H4 (cell line): ENCODE results near the gene PHACTR3. TPM values are rescaled to one million over a fixed set of nuclear protein-coding genes. Genes with fewer than 3 reads are reported as not detected.

Source experiments
- DNase-seq: peaks from one replicate; pipeline ENCODE4 v3.0.0-alpha.2; 2015; ENCODE audit warnings: low spot score
- total RNA-seq: library from RNA; depleted of rRNA; stranded (reverse); fragments of >200 nt; shearing (Covaris generic); gene quantifications from 2 replicates; pipeline ENCODE4 v1.2.3, GENCODE V29; 2014

PHACTR3 gene
- total RNA-seq, 1 experiment from 2014 or later, result 0.29 TPM

- DNase-seq, result no peak
These were observed 126.4 kb downstream of the PHACTR3 start for GRCh38 chr20:59730722-59731121.

GRCh38 chr20:59731376-59731775 is 127.0 kb downstream of the PHACTR3 start:
- DNase-seq, result no peak

GRCh38 chr20:59733351-59733750 is 129.0 kb downstream of the PHACTR3 start:
- DNase-seq, result no peak

GRCh38 chr20:59735486-59735885 is 131.1 kb downstream of the PHACTR3 start:
- no peak for DNase-seq

- DNase-seq, result no peak
These were observed 131.6 kb downstream of the PHACTR3 start for GRCh38 chr20:59735917-59736316.

GRCh38 chr20:59736366-59736765 is 132.0 kb downstream of the PHACTR3 start:
- no peak for DNase-seq

GRCh38 chr20:59737073-59737666 is 132.8 kb downstream of the PHACTR3 start:
- DNase-seq, result no peak

GRCh38 chr20:59737816-59738215 is 133.5 kb downstream of the PHACTR3 start:
- DNase-seq, result no peak

- DNase-seq, result no peak
These were observed 134.5 kb downstream of the PHACTR3 start for GRCh38 chr20:59738851-59739250.

- DNase-seq, result no peak
These were observed 136.3 kb downstream of the PHACTR3 start for GRCh38 chr20:59740621-59741020.

GRCh38 chr20:59741073-59741472 is 136.7 kb downstream of the PHACTR3 start:
- DNase-seq, result no peak

- DNase-seq, result no peak
These were observed 138.2 kb downstream of the PHACTR3 start for GRCh38 chr20:59742351-59743095.

GRCh38 chr20:59743308-59743707 is 139.0 kb downstream of the PHACTR3 start:
- DNase-seq, result no peak

GRCh38 chr20:59743767-59744485 is 139.6 kb downstream of the PHACTR3 start:
- no peak for DNase-seq

- DNase-seq, result no peak
These were observed 140.4 kb downstream of the PHACTR3 start for GRCh38 chr20:59744756-59745155.

- DNase-seq, result no peak
These were observed 140.9 kb downstream of the PHACTR3 start for GRCh38 chr20:59745201-59745600.

GRCh38 chr20:59745716-59746115 is 141.4 kb downstream of the PHACTR3 start:
- no peak for DNase-seq

GRCh38 chr20:59746155-59746554 is 141.8 kb downstream of the PHACTR3 start:
- no peak for DNase-seq

GRCh38 chr20:59747671-59748515 is 143.6 kb downstream of the PHACTR3 start:
- no peak for DNase-seq

- no peak for DNase-seq
These were observed 144.4 kb downstream of the PHACTR3 start for GRCh38 chr20:59748619-59749191.

- DNase-seq, result no peak
These were observed 145.0 kb downstream of the PHACTR3 start for GRCh38 chr20:59749301-59749700.
